IMR-90 (cell line): ENCODE measurements around the gene TRAPPC10. TPM values are rescaled to one million over a fixed set of nuclear protein-coding genes. Genes with fewer than 3 reads are reported as not detected.

ENCODE experiments used
- ATAC-seq: fragments of 200-7000 bp; cut with Tn5 transposase; 2 replicates; pipeline ENCODE4 v1.9.1; 2020; ENCODE audit warnings: low read depth, mild to moderate bottlenecking, moderate library complexity
- BruUV-seq: library from RNA; stranded (reverse); fragments of 400-500 nt; replicated peaks from 2 replicates; lab custom pipeline; 2021; lab: Mats Ljungman, UMichigan
- CTCF ChIA-PET: fragments of 300-600 bp; formaldehyde crosslinking; extraction: SDS; loops from one replicate; lab custom pipeline; 2021; ENCODE audit warnings: antibody characterized with exemption; lab: Yijun Ruan, JAX
- POLR2A ChIA-PET: fragments of 300-600 bp; sonication (Branson Sonifier 250); formaldehyde crosslinking; loops from one replicate; lab custom pipeline; 2022; ENCODE audit warnings: antibody characterized with exemption; ENCODE audit not compliant: unreplicated experiment; lab: Charles Lee
- DNase-seq: peaks from one replicate; pipeline ENCODE4 v3.0.0; 2013
- H2AFZ ChIP-seq: replicated peaks from 2 replicates; pipeline ENCODE3; 2013; ENCODE audit warnings: low read length, mild to moderate bottlenecking; ENCODE audit not compliant: poor library complexity
- H2AK5ac ChIP-seq: 2 replicates; pipeline ENCODE4 v1.6.1; 2013; ENCODE audit warnings: low read depth, low read length, inconsistent platforms
- H2AK9ac ChIP-seq: replicated peaks from 2 replicates; pipeline ENCODE3; 2013; ENCODE audit warnings: mild to moderate bottlenecking, low read depth, low read length, moderate library complexity; ENCODE audit not compliant: poor library complexity
- H2BK120ac ChIP-seq: 2 replicates; pipeline ENCODE4 v1.6.1; 2013; ENCODE audit warnings: low read depth, low read length, inconsistent platforms
- H2BK15ac ChIP-seq: 3 replicates; pipeline ENCODE4 v1.6.1; 2013; ENCODE audit warnings: low read depth, low read length, inconsistent platforms
- H2BK20ac ChIP-seq: 2 replicates; pipeline ENCODE4 v1.6.1; 2013; ENCODE audit warnings: low read depth, mild to moderate bottlenecking, inconsistent platforms, low read length, moderate library complexity
- H2BK5ac ChIP-seq: 2 replicates; pipeline ENCODE4 v1.6.1; 2013; ENCODE audit warnings: mild to moderate bottlenecking, low read depth, low read length, inconsistent platforms; ENCODE audit not compliant: poor library complexity, severe bottlenecking
- H3K14ac ChIP-seq: replicated peaks from 2 replicates; pipeline ENCODE4 v1.6.1; 2013; ENCODE audit warnings: low read depth, low read length, inconsistent platforms
- H3K18ac ChIP-seq: 2 replicates; pipeline ENCODE4 v1.6.1; 2013; ENCODE audit warnings: low read depth, low read length, control low read depth
- H3K23ac ChIP-seq: 2 replicates; pipeline ENCODE4 v1.6.1; 2013; ENCODE audit warnings: low read depth, low read length, inconsistent platforms
- H3K27ac ChIP-seq: 2 replicates; pipeline ENCODE4 v1.5.1; 2013; ENCODE audit warnings: mild to moderate bottlenecking, control low read depth, low read length; ENCODE audit not compliant: insufficient read depth
- H3K27me3 ChIP-seq: 2 replicates; pipeline ENCODE4 v1.6.1; 2013; ENCODE audit warnings: low read length; ENCODE audit not compliant: control insufficient read depth, insufficient read depth
- H3K36me3 ChIP-seq: 2 replicates; pipeline ENCODE4 v1.6.1; 2013; ENCODE audit warnings: low read length, mixed read lengths; ENCODE audit not compliant: control insufficient read depth, insufficient read depth
- H3K4ac ChIP-seq: 2 replicates; pipeline ENCODE4 v1.6.1; 2013; ENCODE audit warnings: low read depth, low read length, inconsistent platforms
- H3K4me1 ChIP-seq: 2 replicates; pipeline ENCODE4 v1.6.1; 2013; ENCODE audit warnings: low read length, mixed read lengths; ENCODE audit not compliant: control insufficient read depth, insufficient read depth
- H3K4me2 ChIP-seq: 2 replicates; pipeline ENCODE4 v1.6.1; 2013; ENCODE audit warnings: low read depth, mild to moderate bottlenecking, control low read depth, low read length, moderate library complexity
- H3K4me3 ChIP-seq: 2 replicates; pipeline ENCODE4 v1.5.1; 2013; ENCODE audit warnings: low read depth, mild to moderate bottlenecking, control low read depth, low read length, moderate library complexity; ENCODE audit not compliant: insufficient read depth
- H3K56ac ChIP-seq: 2 replicates; pipeline ENCODE4 v1.6.1; 2013; ENCODE audit warnings: low read length, inconsistent platforms; ENCODE audit not compliant: insufficient read depth; ENCODE audit errors: extremely low read depth
- H3K79me1 ChIP-seq, 2 experiments: 2 replicates each; pipeline ENCODE4 v1.6.1; 2013; ENCODE audit warnings: low read length in 2 of 2, inconsistent platforms in 1 of 2, low read depth in 1 of 2
- H3K9ac ChIP-seq: 2 replicates; pipeline ENCODE4 v1.6.1; 2013; ENCODE audit warnings: low read depth, low read length, control low read depth
- H3K9me1 ChIP-seq: 2 replicates; pipeline ENCODE4 v1.6.1; 2013; ENCODE audit warnings: low read length, inconsistent platforms; ENCODE audit not compliant: insufficient read depth
- H3K9me3 ChIP-seq: 2 replicates; pipeline ENCODE4 v1.6.1; 2013; ENCODE audit warnings: low read length; ENCODE audit not compliant: control insufficient read depth, insufficient read depth
- H4K20me1 ChIP-seq: 2 replicates; pipeline ENCODE4 v1.6.1; 2013; ENCODE audit warnings: low read length, inconsistent platforms; ENCODE audit not compliant: insufficient read depth
- H4K5ac ChIP-seq: 2 replicates; pipeline ENCODE4 v1.6.1; 2013; ENCODE audit warnings: mild to moderate bottlenecking, low read depth, low read length, control low read depth
- H4K8ac ChIP-seq, 2 experiments: 2 replicates each; pipeline ENCODE4 v1.6.1; 2013; ENCODE audit warnings: low read depth in 2 of 2, low read length in 2 of 2, control low read depth in 1 of 2, inconsistent platforms in 1 of 2
- H4K91ac ChIP-seq: 2 replicates; pipeline ENCODE4 v1.6.1; 2013; ENCODE audit warnings: low read depth, low read length, inconsistent platforms; ENCODE audit not compliant: insufficient read depth
- CEBPB ChIP-seq: IDR thresholded peaks from 2 replicates; pipeline ENCODE4 v1.6.1; 2012; ENCODE audit warnings: low read depth, low read length, improper control_type of control experiment
- CHD1 ChIP-seq: IDR thresholded peaks from 2 replicates; pipeline ENCODE4 v1.6.1; 2012; ENCODE audit warnings: low read depth, low read length, improper control_type of control experiment
- MAZ ChIP-seq: IDR thresholded peaks from 2 replicates; pipeline ENCODE4 v1.6.1; 2012; ENCODE audit warnings: low read depth, mild to moderate bottlenecking, low read length, improper control_type of control experiment, moderate library complexity, borderline replicate concordance
- NFE2L2 ChIP-seq: fragments of 150-350 bp; IDR thresholded peaks from 2 replicates; pipeline ENCODE4 v1.6.1; 2016; ENCODE audit warnings: low read depth, mild to moderate bottlenecking, low read length
- POLR2A ChIP-seq: IDR thresholded peaks from 2 replicates; pipeline ENCODE4 v1.6.1; 2012; ENCODE audit warnings: mild to moderate bottlenecking, low read depth, low read length
- RAD21 ChIP-seq: IDR thresholded peaks from 2 replicates; pipeline ENCODE4 v1.6.1; 2012; ENCODE audit warnings: low read length, improper control_type of control experiment
- WGBS, 2 experiments: methylation state at CpG; one replicate each; pipeline versions ENCODE4 v1.1.5 to v1.1.7; 2013; ENCODE audit warnings: missing lambda C conversion rate in 2 of 2; ENCODE audit not compliant: insufficient read length in 1 of 2; ENCODE audit errors: extremely low coverage in 2 of 2; 5-methylcytosine and 5-hydroxymethylcytosine counted together
- dilution Hi-C: fragments of 300-500 bp; cut with HindIII; formaldehyde crosslinking; loops from one replicate; pipeline ENCODE4 v1.14.3; 2018; ENCODE audit warnings: low sequenced_read_pairs; ENCODE audit not compliant: unreplicated experiment
- in situ Hi-C: fragments of 300-500 bp; cut with MboI; formaldehyde crosslinking; loops from 3 replicates; pipeline ENCODE4 v1.14.3; 2019; ENCODE audit warnings: low sequenced_read_pairs, inconsistent platforms, mixed read lengths
- intact Hi-C: fragments of 100-400 bp; cut with micrococcal nuclease; formaldehyde crosslinking; loops from 2 replicates; pipeline ENCODE4 v1.10.0; 2022
- polyA plus RNA-seq, 3 experiments: library from polyadenylated mRNA; depleted of rRNA; stranded (reverse); fragments of >200 nt; gene quantifications; 2 replicates each; pipeline ENCODE4 v1.2.3, GENCODE V29; 2012; ENCODE audit warnings: low replicate concordance in 1 of 3
- total RNA-seq: library from RNA; depleted of rRNA; stranded (reverse); fragments of >200 nt; gene quantifications from 2 replicates; pipeline ENCODE4 v1.2.3, GENCODE V29; 2012

The TRAPPC10 gene
- total and polyA plus RNA-seq, 2 of the 4 experiments (the other 2 are of a cell fraction) = 17.8 to 18.1 TPM

- in situ Hi-C loops = no loop called here
- H4K20me1 ChIP-seq = peaks cover 45% of the 10 kb centered on the region
- no peak overlapping the region for H2BK120ac ChIP-seq
- H4K5ac ChIP-seq = no peak overlapping the region
- H3K36me3 ChIP-seq = no peaks in the 10 kb centered on the region
- intact Hi-C loops = loop anchor here (5.0 kb wide), 1 partner anchor 39 kb away; no protein-coding TSS in a partner anchor
- H3K4me2 ChIP-seq = peak overlapping the region; percentile 81
- H3K14ac ChIP-seq = peak overlapping the region; percentile 66; the same call in 1 of the 2 replicates
- H3K23ac ChIP-seq = peak overlapping the region; percentile 18
- H3K27ac ChIP-seq = no peak overlapping the region
- ATAC-seq (no peak), DNase-seq (peak; percentile 4)
- H3K18ac ChIP-seq = no peak overlapping the region
- H2BK5ac ChIP-seq = no peak overlapping the region
- no peak overlapping the region for H2BK15ac ChIP-seq
- ChIA-PET CTCF (interaction anchor here (0.7 to 0.8 kb wide), 2 partner anchors 13 to 27 kb away, joined by 3 to 5 read pairs; no protein-coding TSS in a partner anchor), POLR2A (interaction anchor here (0.8 kb wide), 1 partner anchor 1971 kb away, joined by 9 read pairs; no protein-coding TSS in a partner anchor)
- peaks cover 6% of the 10 kb centered on the region; the same call in 1 of the 2 replicates for H3K9me1 ChIP-seq
- BruUV-seq = TSS peak; percentile 54
- no peak overlapping the region for H2AFZ ChIP-seq
- TF ChIP-seq NFE2L2 (no peak), MAZ (no peak), RAD21 (no peak), CEBPB (no peak), POLR2A (no peak), CHD1 (no peak)
- 88% methylated on average over 1 of the region's 8 CpGs; no CpG with 5 or more reads in 1 of the 2 experiments for WGBS, 2 experiments
- H3K9ac ChIP-seq = peak overlapping the region; percentile 66; the same call in 1 of the 2 replicates
- dilution Hi-C loops = no loop called here
- no peaks in the 10 kb centered on the region for H3K9me3 ChIP-seq
- peaks cover 7% of the 10 kb centered on the region; the same call in 1 of the 2 replicates for H3K4me1 ChIP-seq
- no peak overlapping the region for H4K91ac ChIP-seq
- H3K4me3 ChIP-seq = peak overlapping the region; percentile 92
- H3K27me3 ChIP-seq = no peaks in the 10 kb centered on the region
- H3K4ac ChIP-seq = no peak overlapping the region
- no peak overlapping the region for H2AK5ac ChIP-seq
- no peak overlapping the region for H2AK9ac ChIP-seq
- H2BK20ac ChIP-seq = no peak overlapping the region
- peaks cover 10 to 43% of the 10 kb centered on the region in 2 experiments for H3K79me1 ChIP-seq
- no peak overlapping the region for H4K8ac ChIP-seq
- H3K56ac ChIP-seq = no peak overlapping the region
Observed at GRCh38 chr21:44013380-44014088, 1.4 kb downstream of the TRAPPC10 start.
